ENCODE results near the gene ZIC4.

ZIC4 gene

GRCh38 chr3:147417551-147418295 lies 11.4 kb upstream of the ZIC4 start:
- DNase-seq: no peak

- no peak for DNase-seq
Measured at GRCh38 chr3:147416931-147417330, 10.6 kb upstream of the ZIC4 start.

- DNase-seq: no peak
Measured at GRCh38 chr3:147415874-147416273, 9.5 kb upstream of the ZIC4 start.

GRCh38 chr3:147415286-147415685 lies 8.9 kb upstream of the ZIC4 start:
- no peak for DNase-seq

GRCh38 chr3:147414390-147415138 lies 8.2 kb upstream of the ZIC4 start:
- no peak for DNase-seq

- DNase-seq: no peak
Measured at GRCh38 chr3:147413686-147414389, 7.5 kb upstream of the ZIC4 start.

GRCh38 chr3:147412917-147413685 lies 6.8 kb upstream of the ZIC4 start:
- no peak for DNase-seq

- no peak for DNase-seq
Measured at GRCh38 chr3:147412261-147412916, 6.0 kb upstream of the ZIC4 start.

- no peak for DNase-seq
Measured at GRCh38 chr3:147411815-147412241, 5.5 kb upstream of the ZIC4 start.

- DNase-seq: no peak
Measured at GRCh38 chr3:147411238-147411814, 5.0 kb upstream of the ZIC4 start.

- no peak for DNase-seq
Measured at GRCh38 chr3:147410526-147411237, 4.3 kb upstream of the ZIC4 start.

- no peak for DNase-seq
Measured at GRCh38 chr3:147410116-147410525, 3.8 kb upstream of the ZIC4 start.

- DNase-seq: no peak
Measured at GRCh38 chr3:147409143-147410115, 3.1 kb upstream of the ZIC4 start, which contains the start of gene ZIC1. Gene ZIC1 (plus strand): TSS chr3:147409365. CDS start chr3:147410113, 748 bp downstream.

- DNase-seq: no peak
Measured at GRCh38 chr3:147408188-147409100, 2.1 kb upstream of the ZIC4 start.

GRCh38 chr3:147407498-147408187 lies 1.3 kb upstream of the ZIC4 start:
- DNase-seq: no peak

- no peak for DNase-seq
Measured at GRCh38 chr3:147407114-147407497, 763 bp upstream of the ZIC4 start.

GRCh38 chr3:147405231-147406027 lies 914 bp downstream of the ZIC4 start:
- no peak for DNase-seq

Measured in CD4-positive, alpha-beta T cell treated with Interleukin-4 for 4 hours (primary cell).